Measurements from ENCODE around the gene PRDM8.

Gene PRDM8

GRCh38 chr4:80184053-80184824, 13.1 kb upstream of the PRDM8 start:
- DNase-seq: peak; percentile 96

- no peak for DNase-seq
Observed at GRCh38 chr4:80184825-80185756, 12.2 kb upstream of the PRDM8 start.

GRCh38 chr4:80185787-80186548, 11.3 kb upstream of the PRDM8 start:
- DNase-seq: no peak

GRCh38 chr4:80186676-80187075, 10.6 kb upstream of the PRDM8 start:
- no peak for DNase-seq

- no peak for DNase-seq
Observed at GRCh38 chr4:80187677-80188076, 9.6 kb upstream of the PRDM8 start.

- DNase-seq: no peak
Observed at GRCh38 chr4:80188457-80188800, 8.9 kb upstream of the PRDM8 start.

GRCh38 chr4:80188801-80189458, 8.4 kb upstream of the PRDM8 start:
- DNase-seq: no peak

- no peak for DNase-seq
Observed at GRCh38 chr4:80189581-80189955, 7.7 kb upstream of the PRDM8 start.

- no peak for DNase-seq
Observed at GRCh38 chr4:80189956-80190677, 7.2 kb upstream of the PRDM8 start.

- no peak for DNase-seq
Observed at GRCh38 chr4:80192252-80192866, 4.9 kb upstream of the PRDM8 start.

- no peak for DNase-seq
Observed at GRCh38 chr4:80192937-80193336, 4.4 kb upstream of the PRDM8 start.

GRCh38 chr4:80195441-80196140, 1.7 kb upstream of the PRDM8 start:
- no peak for DNase-seq

GRCh38 chr4:80196259-80196921, 913 bp upstream of the PRDM8 start:
- DNase-seq: no peak

GRCh38 chr4:80197601-80198440, 518 bp downstream of the PRDM8 start:
- no peak for DNase-seq

GRCh38 chr4:80198441-80198837, 1.1 kb downstream of the PRDM8 start:
- DNase-seq: no peak

- no peak for DNase-seq
Observed at GRCh38 chr4:80199004-80199560, 1.8 kb downstream of the PRDM8 start.

- no peak for DNase-seq
Observed at GRCh38 chr4:80199947-80200346, 2.6 kb downstream of the PRDM8 start.

GRCh38 chr4:80201252-80202151, 4.2 kb downstream of the PRDM8 start:
- DNase-seq: peak; percentile 80

All from activated CD8-positive, alpha-beta memory T cell treated with anti-CD3 and anti-CD28 coated beads, Interleukin-2, amount 50 U/mL, for 4 hours (primary cell).